GM19193 (cell line): ENCODE measurements around the gene ZNF540.
A peak's percentile ranks its signal among the peaks of the same experiment; 100 is the strongest.

Source experiments
- POLR2A ChIP-seq: IDR thresholded peaks from 4 replicates; pipeline ENCODE4 v1.6.1; 2011; ENCODE audit not compliant: insufficient read depth, insufficient read length; ENCODE audit errors: extremely low read depth

ZNF540 gene

GRCh38 chr19:37655689-37656371 lies 61.2 kb downstream of the ZNF540 start:
- TF ChIP-seq POLR2A: peak; percentile 64
